ENCODE results near the gene RAPGEF1. TPM values are rescaled to one million over a fixed set of nuclear protein-coding genes. Genes with fewer than 3 reads are reported as not detected.

RAPGEF1 gene
- total and polyA plus RNA-seq, 11 donors = 50.6 to 161 (median 115) TPM

DNA sequence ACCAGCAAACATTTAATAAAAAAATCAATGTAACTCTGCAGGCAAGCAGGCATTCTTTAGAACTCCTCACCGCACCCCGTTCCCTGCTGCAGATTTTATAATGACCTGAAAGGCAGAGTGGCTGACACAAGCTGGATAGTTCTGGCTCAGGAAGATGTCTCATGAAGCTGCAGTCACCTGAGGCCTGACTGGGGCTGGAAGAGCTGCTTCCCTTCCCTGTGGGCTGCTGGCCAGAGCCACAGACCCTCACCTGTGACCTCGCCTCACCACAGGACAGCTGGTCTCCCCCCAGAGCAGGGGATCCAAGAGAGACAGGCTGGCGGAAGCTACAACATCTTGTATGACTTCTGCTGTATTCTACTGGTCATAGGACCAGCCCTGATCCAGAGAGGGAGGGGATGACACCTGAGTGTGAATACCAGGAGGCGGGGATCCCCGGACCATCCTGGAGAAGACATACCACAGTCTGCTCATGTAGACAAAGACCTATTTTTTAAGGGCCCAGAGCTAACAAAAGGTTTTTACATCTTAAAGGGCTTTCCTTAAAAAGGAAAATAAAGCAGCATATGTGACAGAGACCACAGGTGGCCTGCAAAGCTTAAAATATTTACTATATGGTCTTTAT, 43.9 kb downstream of the RAPGEF1 start:
- intact Hi-C loops (cut with DNase I) = loop anchor here in 1 of 10 donors (5.0 kb wide), 1 partner anchor 41 kb away; no protein-coding TSS in a partner anchor
- Histone ChIP-seq H3K27me3 (no peaks in the 10 kb centered on the region), H3K4me1 (peaks cover 11 to 99% (median 88%) of the 10 kb centered on the region in 12 donors), H3K9me3 (no peaks in the 10 kb centered on the region), H3K4me3 (no peak overlapping the region), H3K36me3 (no peaks in the 10 kb centered on the region), H3K27ac (peak overlapping the region in 6 of 12 donors; percentile 6 to 93 (median 80))
- DNase-seq (no peak), ATAC-seq (no peak)
- TF ChIP-seq, protein P1, sequence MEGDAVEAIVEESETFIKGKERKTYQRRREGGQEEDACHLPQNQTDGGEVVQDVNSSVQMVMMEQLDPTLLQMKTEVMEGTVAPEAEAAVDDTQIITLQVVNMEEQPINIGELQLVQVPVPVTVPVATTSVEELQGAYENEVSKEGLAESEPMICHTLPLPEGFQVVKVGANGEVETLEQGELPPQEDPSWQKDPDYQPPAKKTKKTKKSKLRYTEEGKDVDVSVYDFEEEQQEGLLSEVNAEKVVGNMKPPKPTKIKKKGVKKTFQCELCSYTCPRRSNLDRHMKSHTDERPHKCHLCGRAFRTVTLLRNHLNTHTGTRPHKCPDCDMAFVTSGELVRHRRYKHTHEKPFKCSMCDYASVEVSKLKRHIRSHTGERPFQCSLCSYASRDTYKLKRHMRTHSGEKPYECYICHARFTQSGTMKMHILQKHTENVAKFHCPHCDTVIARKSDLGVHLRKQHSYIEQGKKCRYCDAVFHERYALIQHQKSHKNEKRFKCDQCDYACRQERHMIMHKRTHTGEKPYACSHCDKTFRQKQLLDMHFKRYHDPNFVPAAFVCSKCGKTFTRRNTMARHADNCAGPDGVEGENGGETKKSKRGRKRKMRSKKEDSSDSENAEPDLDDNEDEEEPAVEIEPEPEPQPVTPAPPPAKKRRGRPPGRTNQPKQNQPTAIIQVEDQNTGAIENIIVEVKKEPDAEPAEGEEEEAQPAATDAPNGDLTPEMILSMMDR (IDR thresholded peaks at IDR 0.05) = no peak
- no peak for TF ChIP-seq POLR2A (IDR thresholded peaks at IDR 0.05)
- 87 to 92% (median 91%) methylated on average over 6 of the region's 6 CpGs for WGBS, 4 donors

DNA sequence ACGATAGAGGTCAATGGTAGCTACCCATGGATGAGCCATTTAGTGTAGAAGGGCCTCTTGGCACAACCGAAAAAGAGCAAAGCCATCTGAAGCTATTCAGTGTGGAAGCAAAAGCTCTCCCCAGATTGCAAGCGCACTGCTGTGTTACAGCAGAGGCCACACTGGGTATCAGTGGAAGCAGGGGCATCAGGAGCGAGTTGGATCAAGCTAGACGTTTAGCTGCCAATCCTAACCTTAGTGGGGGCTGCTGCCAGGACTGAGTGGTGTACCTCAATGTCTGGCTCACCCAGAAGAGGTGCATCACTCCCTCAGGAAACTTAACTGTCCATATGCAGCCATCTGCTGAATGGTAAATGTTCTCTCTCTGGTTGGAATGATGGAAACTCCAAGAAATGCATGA, 44.5 kb downstream of the RAPGEF1 start:
- Histone ChIP-seq H3K4me1 (peaks cover 11 to 98% (median 88%) of the 10 kb centered on the region in 12 donors), H3K4me3 (no peak overlapping the region), H3K27ac (peak overlapping the region in 5 of 12 donors; percentile 9 to 87 (median 22)), H3K27me3 (no peaks in the 10 kb centered on the region), H3K36me3 (no peaks in the 10 kb centered on the region), H3K9me3 (no peaks in the 10 kb centered on the region)
- intact Hi-C loops (cut with DNase I) = loop anchor here in 1 of 10 donors (5.0 kb wide), 1 partner anchor 42 kb away; no protein-coding TSS in a partner anchor
- no peak for TF ChIP-seq POLR2A (IDR thresholded peaks at IDR 0.05)
- TF ChIP-seq, protein P1 (IDR thresholded peaks at IDR 0.05) = no peak
- DNase-seq = no peak
- ATAC-seq = no peak
- 71 to 90% (median 78%) methylated on average over 5 of the region's 5 CpGs for WGBS, 4 donors

DNA sequence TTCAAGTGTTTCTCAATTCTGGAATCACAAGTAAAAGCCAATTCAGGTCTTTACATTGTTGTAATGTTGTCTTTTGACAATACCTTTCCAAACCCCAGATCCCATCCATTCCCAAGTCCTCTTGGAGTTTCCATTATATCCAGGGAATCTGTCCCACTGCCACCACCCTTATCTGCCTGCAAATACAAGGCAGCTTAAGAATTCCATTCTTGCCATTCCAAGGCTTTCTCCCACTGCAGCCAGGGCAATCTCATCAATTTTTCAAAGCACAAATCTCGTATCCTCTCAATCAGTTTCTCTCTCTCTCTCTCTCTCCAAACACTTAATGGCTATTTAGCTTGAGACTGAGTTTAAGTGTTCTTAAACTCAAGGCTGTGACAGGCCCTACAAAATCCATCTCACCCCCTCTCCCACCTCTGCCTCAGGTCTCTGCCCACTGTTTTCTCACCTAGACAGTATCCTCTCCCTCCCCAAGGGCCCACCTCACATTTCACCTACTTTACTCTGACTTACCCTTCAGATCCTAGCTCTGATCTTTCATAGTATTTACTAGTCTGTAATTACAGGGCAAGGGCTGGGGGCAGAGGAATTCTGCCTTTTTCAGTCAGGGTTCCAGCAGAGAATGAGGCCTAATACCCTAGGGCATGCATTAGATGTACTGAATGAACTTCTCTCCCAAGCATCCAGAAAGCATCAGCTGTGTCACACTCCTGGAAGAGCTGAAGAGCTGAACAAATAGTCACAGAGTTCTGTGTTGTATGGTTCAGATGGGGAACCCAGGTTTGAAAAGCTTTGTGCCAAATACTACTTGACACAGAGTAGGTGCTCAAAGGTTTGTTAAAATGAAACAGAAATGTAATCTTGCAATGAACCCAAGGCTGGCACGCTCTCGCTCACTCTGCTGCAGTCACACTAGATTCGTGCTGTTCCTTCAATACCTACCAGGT, 46.0 kb downstream of the RAPGEF1 start:
- ATAC-seq (no peak), DNase-seq (no peak)
- intact Hi-C loops (cut with DNase I) = loop anchor here in 1 of 10 donors (2.0 kb wide), 1 partner anchor 15 kb away; no protein-coding TSS in a partner anchor
- peaks cover 11 to 93% (median 77%) of the 10 kb centered on the region in 12 donors for H3K4me1 ChIP-seq
- no peaks in the 10 kb centered on the region for H3K27me3 ChIP-seq
- H3K36me3 ChIP-seq = no peaks in the 10 kb centered on the region
- 75 to 86% (median 82%) methylated on average over 4 of the region's 4 CpGs for WGBS, 4 donors
- H3K27ac ChIP-seq = peak overlapping the region in 2 of 12 donors; percentile 16 to 18
- TF ChIP-seq, protein P1 (IDR thresholded peaks at IDR 0.05) = no peak
- no peak for TF ChIP-seq POLR2A (IDR thresholded peaks at IDR 0.05)
- no peak overlapping the region for H3K4me3 ChIP-seq
- H3K9me3 ChIP-seq = no peaks in the 10 kb centered on the region
